GM12878 (cell line): ENCODE measurements around the gene FOXK1. TPM values are rescaled to one million over a fixed set of nuclear protein-coding genes. Genes with fewer than 3 reads are reported as not detected.

Source experiments
- ATAC-seq: fragments of 200-7000 bp; cut with Tn5 transposase; 3 replicates; pipeline ENCODE4 v1.9.1; 2020; ENCODE audit warnings: mild to moderate bottlenecking, moderate library complexity
- BruUV-seq: library from RNA; stranded (reverse); fragments of 400-500 nt; replicated peaks from 2 replicates; lab custom pipeline; 2021; lab: Mats Ljungman, UMichigan
- CTCF ChIA-PET: fragments of 300-600 bp; sonication (Branson Sonifier 250); formaldehyde crosslinking; extraction: SDS; loops from one replicate; lab custom pipeline; 2021; ENCODE audit warnings: inconsistent platforms; lab: Yijun Ruan, JAX
- POLR2A ChIA-PET: fragments of 350-600 bp; formaldehyde crosslinking; extraction: SDS; loops from one replicate; lab custom pipeline; 2021; ENCODE audit warnings: inconsistent platforms; lab: Charles Lee
- RAD21 ChIA-PET: fragments of 300-600 bp; sonication (Branson Sonifier 250); formaldehyde crosslinking; loops from one replicate; lab custom pipeline; 2023; ENCODE audit warnings: antibody characterized with exemption; ENCODE audit not compliant: unreplicated experiment; lab: Charles Lee
- SMC1A ChIA-PET: fragments of 300-600 bp; sonication (Branson Sonifier 250); formaldehyde crosslinking; loops from one replicate; lab custom pipeline; 2023; ENCODE audit not compliant: unreplicated experiment, uncharacterized antibody; lab: Charles Lee
- DNase-seq: peaks from one replicate; pipeline ENCODE4 v3.0.0-alpha.2; 2011; ENCODE audit warnings: low read depth, low spot score
- FAIRE-seq: peaks from 3 replicates; lab custom pipeline; 2011; peaks lifted over from hg19 to GRCh38; lab: Jason Lieb, UNC
- H2AFZ ChIP-seq: 2 replicates; pipeline ENCODE4 v1.6.0; 2011; ENCODE audit warnings: low read depth, low read length, control low read depth; ENCODE audit not compliant: control insufficient read depth
- H3K27ac ChIP-seq: 2 replicates; pipeline ENCODE4 v1.5.1; 2011; ENCODE audit warnings: control low read depth; ENCODE audit not compliant: control insufficient read depth, insufficient read depth
- H3K27me3 ChIP-seq, 2 experiments: replicated peaks in 1 of 2; 2 replicates each; pipeline versions ENCODE4 v1.6.0 to v1.6.1; 2011; ENCODE audit warnings: low read length in 1 of 2; ENCODE audit not compliant: control insufficient read depth in 2 of 2, insufficient read depth in 2 of 2
- H3K36me3 ChIP-seq, 2 experiments: 2 replicates each; pipeline ENCODE4 v1.5.1; 2011; ENCODE audit warnings: low read length in 1 of 2; ENCODE audit not compliant: control insufficient read depth in 2 of 2, insufficient read depth in 2 of 2
- H3K4me1 ChIP-seq: 2 replicates; pipeline ENCODE4 v1.6.1; 2011; ENCODE audit warnings: mild to moderate bottlenecking, low read length, moderate library complexity, mixed read lengths; ENCODE audit not compliant: control insufficient read depth, insufficient read depth
- H3K4me2 ChIP-seq: 2 replicates; pipeline ENCODE4 v1.6.0; 2011; ENCODE audit warnings: control low read depth; ENCODE audit not compliant: control insufficient read depth, insufficient read depth
- H3K4me3 ChIP-seq: fragments of 200-600 bp; sonication (generic); 2 replicates; pipeline ENCODE4 v1.5.1; 2016
- H3K79me2 ChIP-seq: 2 replicates; pipeline ENCODE4 v1.6.0; 2011; ENCODE audit warnings: low read length; ENCODE audit not compliant: control insufficient read depth, insufficient read depth
- H3K9ac ChIP-seq: 2 replicates; pipeline ENCODE4 v1.8.0; 2011; ENCODE audit warnings: low read length, control low read depth, mixed read lengths; ENCODE audit not compliant: control insufficient read depth, insufficient read depth
- H3K9me3 ChIP-seq: replicated peaks from 3 replicates; pipeline ENCODE4 v1.5.1; 2011; ENCODE audit warnings: mild to moderate bottlenecking, low read length; ENCODE audit not compliant: control insufficient read depth, insufficient read depth
- H4K20me1 ChIP-seq: 2 replicates; pipeline ENCODE4 v1.6.0; 2011; ENCODE audit not compliant: control insufficient read depth, insufficient read depth
- BCL11A ChIP-seq: IDR thresholded peaks from 2 replicates; pipeline ENCODE4 v1.6.1; 2011; ENCODE audit warnings: low read depth, low read length
- BCL3 ChIP-seq: IDR thresholded peaks from 2 replicates; pipeline ENCODE4 v1.6.1; 2011; ENCODE audit warnings: borderline replicate concordance, low read depth, mild to moderate bottlenecking, moderate library complexity, low read length; ENCODE audit not compliant: insufficient read depth, poor library complexity, severe bottlenecking
- BMI1 ChIP-seq: fragments of 450-650 bp; IDR thresholded peaks from 2 replicates; pipeline ENCODE4 v1.6.1; 2016; ENCODE audit warnings: mild to moderate bottlenecking, moderate library complexity, borderline replicate concordance
- CBX5 ChIP-seq: sonication (generic); IDR thresholded peaks from 2 replicates; pipeline ENCODE4 v1.6.1; 2016; ENCODE audit warnings: low read depth, moderate library complexity, mild to moderate bottlenecking, inconsistent platforms
- EED ChIP-seq: sonication (generic); IDR thresholded peaks from 2 replicates; pipeline ENCODE4 v1.6.1; 2016; ENCODE audit warnings: antibody characterized with exemption, low read depth
- EZH2 ChIP-seq: IDR thresholded peaks from 2 replicates; pipeline ENCODE4 v1.6.1; 2012; ENCODE audit warnings: low read depth, mild to moderate bottlenecking, control low read depth, inconsistent platforms, low read length, borderline replicate concordance; ENCODE audit not compliant: control insufficient read depth
- HCFC1 ChIP-seq: fragments of 150-350 bp; IDR thresholded peaks from 2 replicates; pipeline ENCODE4 v1.6.1; 2014; ENCODE audit warnings: low read length
- IKZF2 ChIP-seq, 2 experiments: fragments of 450-650 bp; IDR thresholded peaks; 2 replicates each; pipeline ENCODE4 v1.6.1; 2017; ENCODE audit warnings: mild to moderate bottlenecking in 2 of 2, moderate library complexity in 2 of 2
- NFYA ChIP-seq: IDR thresholded peaks from 2 replicates; pipeline ENCODE4 v1.6.1; 2011; ENCODE audit warnings: low read depth, mild to moderate bottlenecking, low read length, improper control_type of control experiment, borderline replicate concordance
- NFYB ChIP-seq: IDR thresholded peaks from 2 replicates; pipeline ENCODE4 v1.6.1; 2011; ENCODE audit warnings: low read depth, mild to moderate bottlenecking, low read length, improper control_type of control experiment, moderate library complexity; ENCODE audit not compliant: insufficient read depth
- PAX8 ChIP-seq: fragments of 450-650 bp; IDR thresholded peaks from 2 replicates; pipeline ENCODE4 v1.6.1; 2017; ENCODE audit warnings: mild to moderate bottlenecking, moderate library complexity
- RELA ChIP-seq: fragments of 450-650 bp; IDR thresholded peaks from 2 replicates; pipeline ENCODE4 v1.8.0; 2014; ENCODE audit warnings: borderline replicate concordance; ENCODE audit not compliant: partially characterized antibody
- RFX5 ChIP-seq: IDR thresholded peaks from 2 replicates; pipeline ENCODE4 v1.6.1; 2011; ENCODE audit warnings: low read depth, low read length, improper control_type of control experiment
- SMAD1 ChIP-seq: fragments of 450-650 bp; IDR thresholded peaks from 2 replicates; pipeline ENCODE4 v1.6.1; 2018; ENCODE audit warnings: mild to moderate bottlenecking, low read depth; ENCODE audit not compliant: partially characterized antibody
- SMARCA5 ChIP-seq: fragments of 450-650 bp; IDR thresholded peaks from 2 replicates; pipeline ENCODE4 v1.6.1; 2017; ENCODE audit warnings: mild to moderate bottlenecking
- YBX1 ChIP-seq: fragments of 450-650 bp; IDR thresholded peaks from 2 replicates; pipeline ENCODE4 v1.6.1; 2016; ENCODE audit warnings: antibody characterized with exemption
- ZNF24 ChIP-seq: fragments of 450-650 bp; IDR thresholded peaks from 2 replicates; pipeline ENCODE4 v1.6.1; 2017; ENCODE audit warnings: antibody characterized with exemption, mild to moderate bottlenecking
- ZNF274 ChIP-seq: IDR thresholded peaks from one replicate; pipeline ENCODE4 v1.8.0; 2011; ENCODE audit not compliant: insufficient read length, insufficient read depth
- WGBS: methylation state at CpG from one replicate; pipeline ENCODE4 v1.1.6; 2016; ENCODE audit warnings: low lambda C conversion rate; ENCODE audit not compliant: insufficient replicate concordance, insufficient coverage; ENCODE audit errors: missing lambda C conversion rate; 5-methylcytosine and 5-hydroxymethylcytosine counted together
- in situ Hi-C: fragments of 300-500 bp; cut with MboI; formaldehyde crosslinking; loops from 9 replicates; pipeline ENCODE4 v1.14.3; 2018; ENCODE audit warnings: mixed read lengths
- intact Hi-C: fragments of 100-400 bp; cut with micrococcal nuclease; formaldehyde crosslinking; loops from one replicate; pipeline ENCODE4 v1.14.2; 2022; ENCODE audit not compliant: unreplicated experiment
- polyA plus RNA-seq, 11 experiments: library from polyadenylated mRNA; depleted of rRNA in 4 of 11; unstranded in 6 of 11; stranded (reverse) in 5 of 11; fragments of >200 nt; fragmentation: Nextera tagmentation in 4 of 11; fragmentation: Illumina TruSeq in 1 of 11; extraction: Ambion mirVana in 4 of 11; extraction: Trizol in 1 of 11; gene quantifications; 1 replicate in 1 of 11; 2 replicates in 10 of 11; pipeline versions ENCODE4 v1.2.1 to v1.2.3, GENCODE V29; 2011 to 2016; ENCODE audit warnings: inconsistent platforms in 2 of 11, missing spikeins in 2 of 11, low read depth in 1 of 11
- total RNA-seq, 4 experiments: library from RNA; depleted of rRNA in 3 of 4; stranded (reverse); fragments of >200 nt in 3 of 4; fragmentation: Illumina TruSeq in 1 of 4; extraction: Trizol in 1 of 4; gene quantifications; 2 replicates each; pipeline versions ENCODE4 v1.2.1 to v1.2.3, GENCODE V29; 2013 to 2021

Gene FOXK1
- total and polyA plus RNA-seq, 10 of the 15 experiments (the other 5 are each of a cell fraction or from before 2014, with no cell fraction given): 0.24 to 31.8 (median 4.5) TPM

GRCh38 chr7:4740796-4741195 lies 58.7 kb downstream of the FOXK1 start:
- Histone ChIP-seq H3K4me1 (peaks cover 14% of the 10 kb centered on the region), H3K9me3 (no peaks in the 10 kb centered on the region), H4K20me1 (no peaks in the 10 kb centered on the region), H3K9ac (no peak overlapping the region), H3K79me2 (peaks cover 2% of the 10 kb centered on the region), H3K27me3 (no peaks in the 10 kb centered on the region), H3K36me3 (peaks cover 6 to 12% of the 10 kb centered on the region in 2 experiments; a peak in 3 of 4 replicates), H3K4me3 (no peak overlapping the region), H3K27ac (no peak overlapping the region), H3K4me2 (no peak overlapping the region), H2AFZ (no peak overlapping the region)
- WGBS: 98% methylated on average over 19 of the region's 22 CpGs
- in situ Hi-C loops: no loop called here
- intact Hi-C loops: no loop called here
- SMC1A ChIA-PET: no interaction called here
- ATAC-seq: no peak
- CTCF ChIA-PET: interaction anchor here (0.6 kb wide), 1 partner anchor 70 kb away, joined by 5 read pairs; no protein-coding TSS in a partner anchor
- no TSS peak for BruUV-seq
- POLR2A ChIA-PET: no interaction called here
- no peak for FAIRE-seq
- RAD21 ChIA-PET: no interaction called here
- TF ChIP-seq HCFC1 (no peak), NFYB (no peak), CBX5 (no peak), PAX8 (no peak), RELA (no peak), BCL3 (no peak), SMARCA5 (no peak), NFYA (no peak), RFX5 (no peak), BMI1 (no peak), ZNF274 (no peak), IKZF2 (IDR thresholded peaks at IDR 0.05) (no peak), ZNF24 (no peak), YBX1 (no peak), SMAD1 (no peak), BCL11A (no peak), EED (no peak), EZH2 (no peak)
- DNase-seq: no peak
